CD14-positive monocyte (primary cell): ENCODE data around the gene HIBCH. TPM values are rescaled to one million over a fixed set of nuclear protein-coding genes. Genes with fewer than 3 reads are reported as not detected.

Experiments
- DNase-seq, 3 donors: peaks; one replicate each; pipeline ENCODE4 v3.0.0-alpha.2; 2011 to 2022
- H2AFZ ChIP-seq: 2 replicates; pipeline ENCODE4 v1.6.0; 2012; ENCODE audit warnings: mild to moderate bottlenecking, low read depth, low read length, inconsistent platforms; ENCODE audit not compliant: insufficient read depth, poor library complexity, severe bottlenecking
- H3K27ac ChIP-seq, 2 donors: 1 replicate in 1 of 2; 2 replicates in 1 of 2; pipeline ENCODE4 v1.5.1; 2012 to 2013; ENCODE audit warnings: low read length in 2 of 2, control low read depth in 1 of 2, inconsistent platforms in 1 of 2, low read depth in 1 of 2, mild to moderate bottlenecking in 1 of 2
- H3K27me3 ChIP-seq, 2 donors: one replicate each; pipeline versions ENCODE4 v1.6.0 to v1.6.1; 2011 to 2013; ENCODE audit warnings: low read length in 2 of 2; ENCODE audit not compliant: control insufficient read depth in 2 of 2, insufficient read depth in 2 of 2
- H3K36me3 ChIP-seq, 2 donors: replicated peaks in 1 of 2; 1 replicate in 1 of 2; 2 replicates in 1 of 2; pipeline versions ENCODE4 v1.5.1 to v1.6.1; 2012 to 2013; ENCODE audit warnings: low read length in 2 of 2, control low read depth in 1 of 2, inconsistent platforms in 1 of 2, mild to moderate bottlenecking in 1 of 2; ENCODE audit not compliant: insufficient read depth in 2 of 2, control insufficient read depth in 1 of 2
- H3K4me1 ChIP-seq, 2 donors: 1 replicate in 1 of 2; 2 replicates in 1 of 2; pipeline versions ENCODE4 v1.5.1 to v1.6.1; 2012 to 2013; ENCODE audit warnings: low read length in 2 of 2, control low read depth in 1 of 2, inconsistent platforms in 1 of 2, mild to moderate bottlenecking in 1 of 2, moderate library complexity in 1 of 2; ENCODE audit not compliant: insufficient read depth in 2 of 2, control insufficient read depth in 1 of 2
- H3K4me2 ChIP-seq: replicated peaks from 2 replicates; pipeline ENCODE3; 2012; ENCODE audit warnings: low read length, moderate library complexity, mild to moderate bottlenecking; ENCODE audit not compliant: poor library complexity, severe bottlenecking; ENCODE audit errors: extremely low read depth
- H3K4me3 ChIP-seq, 3 experiments: fragments of 200-600 bp in 1 of 3; sonication (generic) in 1 of 3; replicated peaks in 1 of 3; 1 replicate in 2 of 3; 2 replicates in 1 of 3; pipeline ENCODE4 v1.5.1; 2011 to 2013; ENCODE audit warnings: low read length in 3 of 3, mild to moderate bottlenecking in 3 of 3, control low read depth in 2 of 3, low read depth in 2 of 3, inconsistent platforms in 1 of 3, moderate library complexity in 1 of 3
- H3K79me2 ChIP-seq: 2 replicates; pipeline ENCODE4 v1.6.0; 2012; ENCODE audit warnings: mild to moderate bottlenecking, control low read depth, inconsistent platforms, low read length, moderate library complexity; ENCODE audit not compliant: insufficient read depth
- H3K9ac ChIP-seq: 2 replicates; pipeline ENCODE4 v1.6.0; 2017; ENCODE audit warnings: low read length, mild to moderate bottlenecking; ENCODE audit not compliant: insufficient read depth, poor library complexity, severe bottlenecking
- H3K9me3 ChIP-seq, 2 donors: replicated peaks in 1 of 2; 1 replicate in 1 of 2; 2 replicates in 1 of 2; pipeline versions ENCODE4 v1.5.1 to v1.6.1; 2012 to 2013; ENCODE audit warnings: low read length in 2 of 2, control low read depth in 1 of 2; ENCODE audit not compliant: control insufficient read depth in 1 of 2, insufficient read depth in 1 of 2
- H4K20me1 ChIP-seq: 2 replicates; pipeline ENCODE4 v1.6.0; 2012; ENCODE audit warnings: mild to moderate bottlenecking, low read length, control low read depth, moderate library complexity; ENCODE audit not compliant: insufficient read depth
- H3K27ac Mint-ChIP-seq, 7 donors: one replicate each; pipeline ENCODE4 v1.8.0; 2020; ENCODE audit warnings: mild to moderate bottlenecking in 7 of 7, mixed read lengths in 7 of 7, moderate library complexity in 6 of 7, inconsistent platforms in 2 of 7
- H3K27me3 Mint-ChIP-seq, 3 donors: one replicate each; pipeline ENCODE4 v1.8.0; 2021 to 2022; ENCODE audit warnings: low read depth in 3 of 3, mild to moderate bottlenecking in 3 of 3, mixed read lengths in 3 of 3, moderate library complexity in 3 of 3, inconsistent platforms in 1 of 3
- H3K36me3 Mint-ChIP-seq, 2 donors: one replicate each; pipeline ENCODE4 v1.8.0; 2020; ENCODE audit warnings: mixed read lengths in 2 of 2, inconsistent platforms in 1 of 2, mild to moderate bottlenecking in 1 of 2
- H3K4me1 Mint-ChIP-seq: one replicate; pipeline ENCODE4 v1.8.0; 2020; ENCODE audit warnings: mild to moderate bottlenecking, mixed read lengths
- H3K4me3 Mint-ChIP-seq, 2 donors: one replicate each; pipeline ENCODE4 v1.8.0; 2020; ENCODE audit warnings: mild to moderate bottlenecking in 2 of 2, mixed read lengths in 2 of 2, moderate library complexity in 1 of 2
- H3K9me3 Mint-ChIP-seq, 7 donors: one replicate each; pipeline ENCODE4 v1.8.0; 2020 to 2022; ENCODE audit warnings: mixed read lengths in 7 of 7, mild to moderate bottlenecking in 6 of 7, moderate library complexity in 6 of 7, inconsistent platforms in 2 of 7
- CTCF ChIP-seq: fragments of 200-600 bp; IDR thresholded peaks from one replicate; pipeline ENCODE4 v1.8.0; 2022; ENCODE audit warnings: antibody characterized with exemption, mild to moderate bottlenecking
- WGBS: methylation state at CpG from one replicate; pipeline ENCODE4 v1.1.5; 2013; ENCODE audit warnings: missing lambda C conversion rate; ENCODE audit not compliant: insufficient coverage; 5-methylcytosine and 5-hydroxymethylcytosine counted together
- intact Hi-C, 2 donors: fragments of 100-400 bp; cut with micrococcal nuclease; formaldehyde crosslinking; loops; one replicate each; pipeline versions ENCODE4 v1.15.0 to v1.15.1; 2023
- polyA plus RNA-seq, 3 donors: library from polyadenylated mRNA; depleted of rRNA in 1 of 3; unstranded in 2 of 3; stranded (reverse) in 1 of 3; fragments of 300-500 nt in 2 of 3; fragments of >200 nt in 1 of 3; fragmentation: Illumina TruSeq in 2 of 3; gene quantifications; 1 replicate in 2 of 3; 2 replicates in 1 of 3; pipeline ENCODE4 v1.2.3, GENCODE V29; 2012 to 2021

Gene HIBCH
- polyA plus RNA-seq, 3 donors = 3.3 to 8.2 (median 7.3) TPM

- H3K4me3 ChIP-seq = no peak overlapping the region
- H3K4me1 ChIP-seq = no peaks in the 10 kb centered on the region
- Mint-ChIP-seq H3K36me3 (peaks cover 34 to 41% of the 10 kb centered on the region in 2 donors), H3K27ac (no peak overlapping the region), H3K4me1 (no peaks in the 10 kb centered on the region), H3K27me3 (no peaks in the 10 kb centered on the region), H3K9me3 (peaks cover 11 to 26% (median 20%) of the 10 kb centered on the region in 7 donors), H3K4me3 (no peak overlapping the region)
- WGBS = no CpG with 5 or more reads among the region's 2 CpGs
- DNase-seq = no peak
- H3K9me3 ChIP-seq = peaks cover 17 to 25% of the 10 kb centered on the region in 2 donors
- no peaks in the 10 kb centered on the region for H3K27me3 ChIP-seq
- H3K79me2 ChIP-seq = no peaks in the 10 kb centered on the region
- TF ChIP-seq CTCF = no peak
- intact Hi-C loops = no loop called here
- H2AFZ ChIP-seq = no peak overlapping the region
- H3K9ac ChIP-seq = no peak overlapping the region
- no peak overlapping the region for H3K4me2 ChIP-seq
- H3K27ac ChIP-seq = no peak overlapping the region
- H3K36me3 ChIP-seq = peaks cover 14 to 38% of the 10 kb centered on the region in 2 donors
- H4K20me1 ChIP-seq = no peaks in the 10 kb centered on the region
Observed at GRCh38 chr2:190261851-190262250, 57.8 kb downstream of the HIBCH start.

GRCh38 chr2:190256087-190256486 lies 63.5 kb downstream of the HIBCH start:
- no peak for TF ChIP-seq CTCF
- Histone ChIP-seq H3K9me3 (peaks cover 10 to 12% of the 10 kb centered on the region in 2 donors), H3K4me2 (no peak overlapping the region), H2AFZ (no peak overlapping the region), H3K4me1 (no peaks in the 10 kb centered on the region), H3K27ac (no peak overlapping the region), H4K20me1 (no peaks in the 10 kb centered on the region), H3K36me3 (peaks cover 26 to 58% of the 10 kb centered on the region in 2 donors), H3K79me2 (no peaks in the 10 kb centered on the region), H3K27me3 (no peaks in the 10 kb centered on the region), H3K9ac (no peak overlapping the region), H3K4me3 (no peak overlapping the region)
- H3K36me3 Mint-ChIP-seq = peaks cover 48 to 49% of the 10 kb centered on the region in 2 donors
- H3K27ac Mint-ChIP-seq = no peak overlapping the region
- no peak overlapping the region for H3K4me3 Mint-ChIP-seq
- H3K4me1 Mint-ChIP-seq = no peaks in the 10 kb centered on the region
- peaks cover 4 to 13% (median 9%) of the 10 kb centered on the region in 7 donors for H3K9me3 Mint-ChIP-seq
- DNase-seq = no peak
- H3K27me3 Mint-ChIP-seq = no peaks in the 10 kb centered on the region
- intact Hi-C loops = no loop called here
- no CpG with 5 or more reads among the region's 3 CpGs for whole genome bisulfite sequencing
